ENCODE measurements around the gene CEACAM16. TPM values are rescaled to one million over a fixed set of nuclear protein-coding genes. Genes with fewer than 3 reads are reported as not detected.
A peak's percentile ranks its signal among the peaks of the same experiment; 100 is the strongest.

CEACAM16 gene
- total and polyA plus RNA-seq, 4 donors: not detected

DNA sequence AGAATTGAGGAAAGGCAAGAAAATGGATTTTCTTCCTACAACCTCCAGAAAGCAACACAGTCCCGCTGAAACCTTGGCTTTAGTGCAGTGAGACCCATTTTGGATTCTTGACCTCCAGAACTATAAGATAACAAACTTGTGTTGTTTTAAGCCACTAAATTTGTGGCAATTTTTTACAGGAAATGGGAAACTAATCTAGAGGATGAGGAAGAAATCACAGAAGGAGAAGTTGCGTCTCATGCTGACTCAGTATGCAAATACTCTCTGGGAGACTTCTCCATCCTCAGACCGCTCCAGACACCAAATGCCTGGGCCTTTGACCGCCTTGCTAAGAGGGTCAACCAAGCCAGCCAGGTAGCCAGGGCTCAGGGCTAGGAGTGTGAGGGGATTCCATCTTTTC, 13.1 kb upstream of the CEACAM16 start:
- no CpG with 5 or more reads among the region's 4 CpGs for WGBS (ENCODE audit: insufficient coverage)
- Histone ChIP-seq H3K27ac (ENCODE audit: low read depth, low read length) (no peak overlapping the region), H3K36me3 (ENCODE audit: control insufficient read depth, insufficient read depth, low read length) (peaks cover 12% of the 10 kb centered on the region), H3K4me3 (ENCODE audit: low read depth, low read length) (no peak overlapping the region), H3K27me3 (ENCODE audit: control insufficient read depth, insufficient read depth, low read length) (no peaks in the 10 kb centered on the region), H3K9me3 (ENCODE audit: control insufficient read depth, insufficient read depth, low read length) (no peaks in the 10 kb centered on the region), H3K4me1 (ENCODE audit: control insufficient read depth, insufficient read depth, low read length) (peaks cover 8% of the 10 kb centered on the region)
- no peak for DNase-seq (ENCODE audit: low read depth in 4 of 6, low spot score in 6 of 6)

DNA sequence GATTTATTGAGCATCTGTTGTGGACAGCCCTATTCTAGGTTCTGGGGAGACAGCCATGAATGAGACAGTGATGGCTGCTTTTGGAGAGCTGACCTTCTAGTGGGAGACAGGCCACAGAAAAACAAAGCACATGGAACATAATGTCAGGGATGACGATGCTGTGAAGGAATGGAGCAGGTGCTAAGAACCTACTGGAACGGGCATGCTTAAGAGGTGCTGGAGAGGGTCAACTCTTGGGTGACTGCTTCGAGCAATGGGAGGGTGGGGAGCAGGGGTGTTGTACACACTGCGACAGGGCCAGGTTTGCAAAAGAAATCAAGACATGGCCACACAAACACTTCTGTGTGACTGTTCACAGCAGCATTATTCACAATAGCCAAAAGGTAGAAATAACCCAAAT, 12.1 kb upstream of the CEACAM16 start:
- whole genome bisulfite sequencing (ENCODE audit: insufficient coverage): 73% methylated on average over 2 of the region's 4 CpGs
- H3K4me3 ChIP-seq (ENCODE audit: low read depth, low read length): no peak overlapping the region
- H3K36me3 ChIP-seq (ENCODE audit: control insufficient read depth, insufficient read depth, low read length): peaks cover 12% of the 10 kb centered on the region
- H3K27ac ChIP-seq (ENCODE audit: low read depth, low read length): no peak overlapping the region
- H3K27me3 ChIP-seq (ENCODE audit: control insufficient read depth, insufficient read depth, low read length): no peaks in the 10 kb centered on the region
- no peak for DNase-seq (ENCODE audit: low read depth in 4 of 6, low spot score in 6 of 6)
- H3K9me3 ChIP-seq (ENCODE audit: control insufficient read depth, insufficient read depth, low read length): no peaks in the 10 kb centered on the region
- H3K4me1 ChIP-seq (ENCODE audit: control insufficient read depth, insufficient read depth, low read length): peaks cover 8% of the 10 kb centered on the region

DNA sequence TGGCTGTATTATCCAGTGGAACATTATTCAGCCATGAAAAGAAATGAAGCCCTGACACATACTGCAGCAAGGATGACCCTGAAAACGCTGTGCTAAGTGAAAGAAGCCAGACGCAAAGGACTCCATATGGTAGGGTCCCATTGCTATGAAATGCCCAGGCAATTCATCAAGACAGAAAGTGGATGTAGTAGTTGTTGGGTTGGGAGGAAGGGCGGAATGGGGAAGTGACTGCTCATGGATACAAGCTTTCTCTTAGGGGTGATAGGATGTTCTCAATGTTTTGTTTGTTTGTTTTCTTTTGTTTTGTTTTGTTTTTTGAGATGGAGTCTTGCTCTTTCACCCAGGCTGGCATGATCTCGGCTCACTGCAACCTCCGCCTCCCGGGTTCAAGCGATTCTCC, 11.1 kb upstream of the CEACAM16 start:
- Histone ChIP-seq H3K4me3 (ENCODE audit: low read depth, low read length) (no peak overlapping the region), H3K36me3 (ENCODE audit: control insufficient read depth, insufficient read depth, low read length) (peaks cover 8% of the 10 kb centered on the region), H3K27me3 (ENCODE audit: control insufficient read depth, insufficient read depth, low read length) (no peaks in the 10 kb centered on the region), H3K27ac (ENCODE audit: low read depth, low read length) (no peak overlapping the region), H3K9me3 (ENCODE audit: control insufficient read depth, insufficient read depth, low read length) (no peaks in the 10 kb centered on the region), H3K4me1 (ENCODE audit: control insufficient read depth, insufficient read depth, low read length) (peaks cover 8% of the 10 kb centered on the region)
- 80% methylated on average over 7 of the region's 7 CpGs for WGBS (ENCODE audit: insufficient coverage)
- no peak for DNase-seq (ENCODE audit: low read depth in 4 of 6, low spot score in 6 of 6)

DNA sequence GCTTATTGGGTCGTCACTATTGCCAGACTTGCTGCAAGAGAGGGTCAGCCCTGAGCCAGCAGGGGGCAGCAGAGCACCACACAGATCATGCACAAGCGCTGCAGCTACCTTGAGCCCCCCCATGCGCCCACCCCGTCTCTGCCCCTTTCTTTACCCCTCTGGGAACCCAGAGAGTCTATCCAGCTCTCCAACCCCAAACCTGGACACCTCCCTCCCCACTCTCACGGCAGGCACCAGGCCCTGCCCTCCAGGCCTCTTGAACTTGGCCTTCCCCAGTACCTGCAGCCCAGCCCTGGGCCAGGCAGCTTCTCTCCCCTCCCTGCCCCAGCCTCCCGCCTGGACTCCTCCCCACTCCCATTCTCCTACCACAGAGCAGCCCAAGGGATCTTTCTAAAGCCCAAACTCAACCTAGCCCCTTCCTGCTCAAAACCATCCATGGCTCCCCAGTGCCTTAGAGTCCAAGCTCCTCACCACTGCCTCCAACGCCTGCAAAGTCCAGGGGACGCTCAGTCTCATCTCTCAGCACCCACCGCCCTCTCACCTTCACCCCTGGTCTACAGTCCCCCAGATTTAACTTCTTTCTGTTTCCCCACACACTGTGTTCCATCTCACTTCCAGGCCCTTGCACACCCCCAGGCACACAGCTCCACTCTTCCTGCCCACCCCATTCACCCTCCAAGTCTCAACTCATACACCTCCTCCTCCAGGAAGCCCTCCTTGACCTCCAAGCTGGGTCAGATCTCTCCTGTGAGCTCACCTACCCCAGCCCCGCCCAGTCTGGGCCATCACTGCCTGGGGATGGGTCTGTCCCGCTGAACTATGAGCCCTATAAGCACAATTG, 9.4 kb upstream of the CEACAM16 start:
- DNase-seq (ENCODE audit: low read depth in 4 of 6, low spot score in 6 of 6): peak; percentile 21 to 90 (median 42)
- H3K9me3 ChIP-seq (ENCODE audit: control insufficient read depth, insufficient read depth, low read length): no peaks in the 10 kb centered on the region
- 48% methylated on average over 8 of the region's 11 CpGs for WGBS (ENCODE audit: insufficient coverage)
- H3K4me1 ChIP-seq (ENCODE audit: control insufficient read depth, insufficient read depth, low read length): peaks cover 8% of the 10 kb centered on the region
- no peak overlapping the region for H3K4me3 ChIP-seq (ENCODE audit: low read depth, low read length)
- no peaks in the 10 kb centered on the region for H3K27me3 ChIP-seq (ENCODE audit: control insufficient read depth, insufficient read depth, low read length)
- no peaks in the 10 kb centered on the region for H3K36me3 ChIP-seq (ENCODE audit: control insufficient read depth, insufficient read depth, low read length)
- H3K27ac ChIP-seq (ENCODE audit: low read depth, low read length): no peak overlapping the region

DNA sequence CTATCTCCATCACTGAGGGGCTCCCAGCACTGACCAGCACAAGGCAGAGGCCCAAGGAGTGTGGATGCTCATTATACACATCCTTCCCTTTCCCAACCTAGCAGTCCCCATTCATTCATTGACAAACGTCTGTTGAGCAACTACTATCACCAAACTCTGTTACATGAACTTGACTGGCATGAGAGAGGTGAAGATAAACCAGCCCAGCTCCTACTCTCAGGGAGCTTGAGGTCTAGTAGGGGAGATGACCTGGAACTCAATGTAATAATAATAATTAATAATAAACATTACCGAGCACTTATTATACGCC, 8.9 kb upstream of the CEACAM16 start:
- WGBS (ENCODE audit: insufficient coverage): no CpG with 5 or more reads among the region's 3 CpGs
- no peak overlapping the region for H3K27ac ChIP-seq (ENCODE audit: low read depth, low read length)
- H3K4me1 ChIP-seq (ENCODE audit: control insufficient read depth, insufficient read depth, low read length): peaks cover 8% of the 10 kb centered on the region
- H3K9me3 ChIP-seq (ENCODE audit: control insufficient read depth, insufficient read depth, low read length): no peaks in the 10 kb centered on the region
- no peak overlapping the region for H3K4me3 ChIP-seq (ENCODE audit: low read depth, low read length)
- DNase-seq (ENCODE audit: low read depth in 4 of 6, low spot score in 6 of 6): no peak
- H3K36me3 ChIP-seq (ENCODE audit: control insufficient read depth, insufficient read depth, low read length): no peaks in the 10 kb centered on the region
- no peaks in the 10 kb centered on the region for H3K27me3 ChIP-seq (ENCODE audit: control insufficient read depth, insufficient read depth, low read length)

GRCh38 chr19:44692379-44692721, 6.6 kb upstream of the CEACAM16 start:
- H3K9me3 ChIP-seq (ENCODE audit: control insufficient read depth, insufficient read depth, low read length): no peaks in the 10 kb centered on the region
- WGBS (ENCODE audit: insufficient coverage): 88% methylated on average over 2 of the region's 5 CpGs
- no peak overlapping the region for H3K4me3 ChIP-seq (ENCODE audit: low read depth, low read length)
- H3K36me3 ChIP-seq (ENCODE audit: control insufficient read depth, insufficient read depth, low read length): no peaks in the 10 kb centered on the region
- no peak overlapping the region for H3K27ac ChIP-seq (ENCODE audit: low read depth, low read length)
- DNase-seq (ENCODE audit: low read depth in 4 of 6, low spot score in 6 of 6): no peak
- no peaks in the 10 kb centered on the region for H3K27me3 ChIP-seq (ENCODE audit: control insufficient read depth, insufficient read depth, low read length)
- H3K4me1 ChIP-seq (ENCODE audit: control insufficient read depth, insufficient read depth, low read length): peaks cover 8% of the 10 kb centered on the region

- WGBS (ENCODE audit: insufficient coverage): 53% methylated on average over 2 of the region's 2 CpGs
- Histone ChIP-seq H3K27me3 (ENCODE audit: control insufficient read depth, insufficient read depth, low read length) (no peaks in the 10 kb centered on the region), H3K36me3 (ENCODE audit: control insufficient read depth, insufficient read depth, low read length) (no peaks in the 10 kb centered on the region), H3K4me1 (ENCODE audit: control insufficient read depth, insufficient read depth, low read length) (peaks cover 5% of the 10 kb centered on the region), H3K9me3 (ENCODE audit: control insufficient read depth, insufficient read depth, low read length) (no peaks in the 10 kb centered on the region), H3K4me3 (ENCODE audit: low read depth, low read length) (no peak overlapping the region), H3K27ac (ENCODE audit: low read depth, low read length) (no peak overlapping the region)
- DNase-seq (ENCODE audit: low read depth in 4 of 6, low spot score in 6 of 6): no peak
Measured at GRCh38 chr19:44694184-44694579, 4.8 kb upstream of the CEACAM16 start.

DNA sequence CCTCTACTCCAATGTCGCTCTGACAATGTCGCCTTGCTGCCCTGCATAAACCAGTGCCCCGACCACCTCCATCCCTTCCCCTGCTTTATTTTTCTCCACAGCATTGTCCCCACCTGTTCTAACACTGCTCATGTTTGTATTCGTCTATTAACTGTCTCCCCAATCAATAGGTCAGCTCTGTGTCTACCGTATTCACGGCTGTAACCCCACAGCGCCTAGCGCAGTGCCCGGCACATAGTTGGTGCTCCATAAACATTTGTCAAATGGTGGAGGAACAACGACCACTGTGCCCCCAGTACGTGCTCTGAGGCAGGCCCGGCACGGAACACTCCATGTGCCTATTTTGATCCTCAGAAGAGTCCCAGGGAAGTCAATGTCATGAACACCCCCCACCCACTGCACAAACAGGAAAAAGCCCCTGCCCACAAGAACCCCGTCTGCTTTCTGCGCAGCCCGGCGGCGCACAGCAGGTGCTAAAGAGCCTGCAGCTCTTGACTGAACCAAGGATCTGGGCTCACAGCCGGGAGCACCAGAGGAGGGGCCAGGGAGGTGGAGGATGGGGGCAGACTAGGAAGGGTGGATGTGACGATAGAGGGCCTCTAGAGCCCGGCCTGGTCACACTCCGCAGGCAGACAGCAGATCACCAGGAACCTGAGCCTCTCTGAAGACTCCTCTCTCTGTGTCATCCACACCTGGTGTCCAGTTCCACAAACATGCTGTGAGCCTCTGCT, 1.8 kb upstream of the CEACAM16 start:
- Histone ChIP-seq H3K9me3 (ENCODE audit: control insufficient read depth, insufficient read depth, low read length) (no peaks in the 10 kb centered on the region), H3K4me3 (ENCODE audit: low read depth, low read length) (no peak overlapping the region), H3K27ac (ENCODE audit: low read depth, low read length) (no peak overlapping the region), H3K4me1 (ENCODE audit: control insufficient read depth, insufficient read depth, low read length) (no peaks in the 10 kb centered on the region), H3K36me3 (ENCODE audit: control insufficient read depth, insufficient read depth, low read length) (no peaks in the 10 kb centered on the region), H3K27me3 (ENCODE audit: control insufficient read depth, insufficient read depth, low read length) (no peaks in the 10 kb centered on the region)
- no peak for DNase-seq (ENCODE audit: low read depth in 4 of 6, low spot score in 6 of 6)
- WGBS (ENCODE audit: insufficient coverage): 40% methylated on average over 17 of the region's 22 CpGs

GRCh38 chr19:44697670-44698034, 1.3 kb upstream of the CEACAM16 start:
- Histone ChIP-seq H3K27ac (ENCODE audit: low read depth, low read length) (no peak overlapping the region), H3K27me3 (ENCODE audit: control insufficient read depth, insufficient read depth, low read length) (no peaks in the 10 kb centered on the region), H3K4me3 (ENCODE audit: low read depth, low read length) (no peak overlapping the region), H3K9me3 (ENCODE audit: control insufficient read depth, insufficient read depth, low read length) (no peaks in the 10 kb centered on the region), H3K4me1 (ENCODE audit: control insufficient read depth, insufficient read depth, low read length) (no peaks in the 10 kb centered on the region), H3K36me3 (ENCODE audit: control insufficient read depth, insufficient read depth, low read length) (no peaks in the 10 kb centered on the region)
- 81% methylated on average over 4 of the region's 4 CpGs for WGBS (ENCODE audit: insufficient coverage)
- DNase-seq (ENCODE audit: low read depth in 4 of 6, low spot score in 6 of 6): no peak

DNA sequence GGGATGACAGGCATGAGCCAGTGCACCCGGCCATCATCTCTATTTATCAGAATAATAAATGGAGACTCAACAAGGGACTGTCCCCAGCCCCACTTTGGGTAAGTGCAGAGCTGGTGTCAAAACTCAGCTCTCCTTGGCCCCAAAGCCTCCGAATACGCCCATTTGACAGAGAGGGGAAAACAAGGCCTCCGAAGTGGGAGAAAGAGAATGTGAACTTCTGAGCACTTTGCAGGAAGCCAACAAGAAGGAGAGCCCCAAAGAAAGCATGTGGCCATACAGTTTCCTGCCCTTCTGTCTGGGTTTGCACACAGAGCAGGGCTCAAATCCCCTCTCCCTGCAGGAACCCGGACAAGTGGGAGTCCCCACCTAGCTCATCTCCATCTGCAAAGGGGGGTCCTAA, 1.6 kb downstream of the CEACAM16 start:
- Histone ChIP-seq H3K4me1 (ENCODE audit: control insufficient read depth, insufficient read depth, low read length) (no peaks in the 10 kb centered on the region), H3K27me3 (ENCODE audit: control insufficient read depth, insufficient read depth, low read length) (no peaks in the 10 kb centered on the region), H3K27ac (ENCODE audit: low read depth, low read length) (no peak overlapping the region), H3K9me3 (ENCODE audit: control insufficient read depth, insufficient read depth, low read length) (no peaks in the 10 kb centered on the region), H3K36me3 (ENCODE audit: control insufficient read depth, insufficient read depth, low read length) (no peaks in the 10 kb centered on the region), H3K4me3 (ENCODE audit: low read depth, low read length) (no peak overlapping the region)
- no peak for DNase-seq (ENCODE audit: low read depth in 4 of 6, low spot score in 6 of 6)
- 91% methylated on average over 4 of the region's 5 CpGs for WGBS (ENCODE audit: insufficient coverage)

Measured in spinal cord (tissue), 10 donors.